GM12864 (cell line): ENCODE data around the gene COL8A2.
A peak's percentile ranks its signal among the peaks of the same experiment; 100 is the strongest.

ENCODE experiments used
- DNase-seq: peaks from one replicate; pipeline ENCODE4 v3.0.0-alpha.2; 2011; ENCODE audit warnings: low read depth
- H3K4me3 ChIP-seq: 2 replicates; pipeline ENCODE4 v1.5.1; 2011; ENCODE audit warnings: mild to moderate bottlenecking, low read depth, low read length, control low read depth
- TF ChIP-seq, protein P1 (sequence below): IDR thresholded peaks from 2 replicates; pipeline ENCODE4 v1.5.1; 2011; ENCODE audit warnings: low read depth, mild to moderate bottlenecking, moderate library complexity, low read length, control low read depth, inconsistent platforms; ENCODE audit errors: missing control alignments

The COL8A2 gene

DNA sequence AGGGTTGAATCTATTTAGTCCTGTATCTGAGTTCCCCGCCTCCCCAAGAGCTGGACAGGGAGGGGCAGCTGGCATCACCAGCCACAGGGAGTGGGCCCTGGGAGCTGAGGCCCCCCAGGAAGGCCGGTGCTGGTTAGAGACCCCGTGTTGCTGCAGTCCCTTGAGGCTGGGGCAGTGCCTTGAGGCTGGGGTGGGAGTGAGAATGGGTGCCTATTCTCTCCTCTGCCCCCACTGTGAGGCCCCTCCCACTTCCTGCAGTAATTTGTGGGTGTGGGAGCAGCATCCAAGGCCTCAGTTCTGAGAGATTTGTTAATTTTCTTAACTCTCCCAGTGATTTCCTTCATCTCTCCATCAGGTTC, 26.8 kb upstream of the COL8A2 start:
- no peak overlapping the region for H3K4me3 ChIP-seq
- DNase-seq = no peak

DNA sequence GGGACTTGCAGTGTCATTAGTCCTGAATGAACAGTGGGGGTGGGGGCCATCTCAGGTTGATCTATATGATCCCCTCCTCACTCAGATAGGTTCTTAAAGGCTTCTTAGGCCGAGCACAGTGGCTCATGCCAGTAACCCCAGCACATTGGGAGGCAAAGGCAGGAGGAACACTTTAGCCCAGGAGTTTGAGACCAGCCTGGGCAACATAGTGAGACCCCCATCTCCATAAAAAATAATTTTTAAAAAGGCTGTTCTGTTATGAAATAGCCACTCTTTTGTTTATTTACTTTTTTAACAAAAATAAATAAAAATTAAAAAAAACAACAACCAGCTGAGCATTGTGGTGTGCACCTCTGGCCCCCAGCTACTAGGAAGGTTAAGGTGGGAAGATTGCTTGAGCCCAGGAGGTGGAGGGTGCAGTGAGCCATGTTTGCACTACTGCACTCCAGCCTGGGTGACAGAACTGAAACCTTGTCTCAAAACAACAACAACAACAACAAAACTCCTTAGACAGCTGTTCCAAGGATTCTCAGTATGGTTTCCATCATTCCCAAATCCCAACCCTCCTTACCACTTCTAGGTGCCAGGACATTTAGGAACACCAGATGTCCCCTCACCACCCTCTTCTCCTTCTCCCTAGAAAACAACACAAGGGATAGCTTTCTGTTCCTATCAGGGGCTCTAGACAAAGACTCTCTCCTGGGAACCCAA, 26.3 kb upstream of the COL8A2 start:
- TF ChIP-seq, protein P1, sequence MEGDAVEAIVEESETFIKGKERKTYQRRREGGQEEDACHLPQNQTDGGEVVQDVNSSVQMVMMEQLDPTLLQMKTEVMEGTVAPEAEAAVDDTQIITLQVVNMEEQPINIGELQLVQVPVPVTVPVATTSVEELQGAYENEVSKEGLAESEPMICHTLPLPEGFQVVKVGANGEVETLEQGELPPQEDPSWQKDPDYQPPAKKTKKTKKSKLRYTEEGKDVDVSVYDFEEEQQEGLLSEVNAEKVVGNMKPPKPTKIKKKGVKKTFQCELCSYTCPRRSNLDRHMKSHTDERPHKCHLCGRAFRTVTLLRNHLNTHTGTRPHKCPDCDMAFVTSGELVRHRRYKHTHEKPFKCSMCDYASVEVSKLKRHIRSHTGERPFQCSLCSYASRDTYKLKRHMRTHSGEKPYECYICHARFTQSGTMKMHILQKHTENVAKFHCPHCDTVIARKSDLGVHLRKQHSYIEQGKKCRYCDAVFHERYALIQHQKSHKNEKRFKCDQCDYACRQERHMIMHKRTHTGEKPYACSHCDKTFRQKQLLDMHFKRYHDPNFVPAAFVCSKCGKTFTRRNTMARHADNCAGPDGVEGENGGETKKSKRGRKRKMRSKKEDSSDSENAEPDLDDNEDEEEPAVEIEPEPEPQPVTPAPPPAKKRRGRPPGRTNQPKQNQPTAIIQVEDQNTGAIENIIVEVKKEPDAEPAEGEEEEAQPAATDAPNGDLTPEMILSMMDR = no peak
- peak overlapping the region; percentile 35 for H3K4me3 ChIP-seq
- no peak for DNase-seq

More for the DNA sequence above, 26.8 kb upstream of the COL8A2 start:
- TF ChIP-seq, protein P1 = no peak

DNA sequence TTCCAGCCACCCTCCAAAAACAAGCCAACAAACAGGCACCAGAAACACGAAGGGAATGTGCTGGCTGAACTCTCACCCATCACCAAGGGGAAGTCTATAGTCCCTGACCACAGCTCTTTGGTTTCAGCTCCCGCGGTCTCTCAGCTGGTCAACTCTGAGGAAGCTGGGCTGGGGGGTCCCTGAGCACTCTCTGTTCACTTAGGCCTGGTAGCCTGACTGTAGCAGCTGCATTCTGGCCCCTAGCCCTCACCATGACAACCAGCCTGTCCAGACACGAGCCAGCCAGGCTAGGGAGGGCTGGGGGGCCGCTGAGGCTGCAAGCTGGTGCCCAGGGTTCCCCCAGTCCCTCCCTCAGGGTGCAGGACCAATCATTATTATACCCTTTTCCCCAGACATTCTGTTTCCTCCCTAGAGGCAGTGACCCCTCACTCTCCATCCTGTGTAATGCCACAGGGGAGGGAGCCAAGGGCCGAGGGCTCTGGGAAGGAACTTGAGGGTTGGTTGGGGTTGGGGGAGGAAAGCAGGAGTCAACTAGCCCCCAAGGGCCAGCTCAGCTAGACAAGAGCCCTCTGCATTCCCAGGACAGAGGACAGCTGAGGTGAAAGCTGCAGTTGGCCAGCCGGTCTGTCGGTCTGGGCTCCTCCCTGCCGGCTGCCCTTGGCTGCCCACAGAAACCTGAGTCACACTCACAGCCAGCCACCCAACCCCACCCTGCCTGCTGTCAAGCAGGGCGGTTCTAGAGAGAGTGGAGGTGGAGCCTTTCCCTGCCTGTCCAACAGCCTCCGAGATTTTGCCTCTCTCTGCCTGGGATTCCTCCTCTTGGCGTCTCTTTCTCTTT, 25.5 kb upstream of the COL8A2 start:
- TF ChIP-seq, protein P1 = no peak
- H3K4me3 ChIP-seq = peak overlapping the region; percentile 35
- DNase-seq = no peak

DNA sequence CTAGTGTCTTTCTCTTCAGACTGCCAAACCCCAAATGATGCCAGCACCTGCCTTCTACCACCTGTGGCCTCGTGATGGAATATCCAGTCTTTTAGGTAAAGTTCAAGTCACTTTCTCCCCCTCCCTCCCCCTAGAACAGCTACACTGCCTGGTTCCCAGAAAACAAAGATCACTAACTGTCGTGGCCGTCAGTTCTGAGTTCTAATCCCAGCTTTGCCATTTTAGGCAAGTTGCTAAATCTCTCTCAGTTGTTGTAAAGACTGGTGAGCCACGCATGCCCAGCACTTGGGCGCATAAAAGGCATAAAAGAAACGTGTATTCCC, 24.9 kb upstream of the COL8A2 start:
- peak overlapping the region; percentile 29 for H3K4me3 ChIP-seq
- TF ChIP-seq, protein P1 = no peak
- no peak for DNase-seq

DNA sequence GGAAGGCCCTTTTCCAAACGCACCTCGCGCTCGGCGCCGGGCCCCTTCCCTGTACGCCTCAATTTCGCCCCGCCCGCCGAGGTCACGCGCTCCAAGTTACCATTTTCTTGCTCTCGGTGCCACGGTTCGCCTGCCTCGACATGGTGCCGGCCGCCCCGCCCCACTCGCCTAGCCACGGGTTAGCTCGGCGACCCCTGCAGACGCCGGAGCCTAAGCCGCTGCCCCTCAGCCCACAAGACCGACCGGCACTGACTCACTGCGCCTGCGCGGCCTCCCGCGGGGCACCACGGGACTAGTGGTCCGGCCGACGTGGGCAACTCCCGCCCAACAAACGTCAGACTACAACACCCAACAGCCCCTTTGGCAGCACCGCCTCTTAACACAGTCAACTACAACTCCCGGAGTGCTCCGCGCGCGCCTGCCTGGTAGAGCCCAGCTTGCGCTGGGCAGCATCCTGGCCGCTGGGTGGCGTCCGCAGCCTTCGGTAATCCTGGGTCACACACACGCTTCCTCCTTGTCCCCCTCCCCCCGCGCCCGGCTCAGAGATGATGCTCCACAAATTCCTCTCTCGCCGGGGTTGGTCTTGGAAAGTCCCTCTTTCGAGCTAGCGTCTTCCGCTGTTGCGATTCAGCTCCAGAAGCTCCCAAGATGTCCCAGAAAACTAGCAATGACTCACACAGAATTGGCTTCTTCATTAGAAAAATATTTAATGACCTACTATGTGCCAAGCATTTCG, 24.4 kb upstream of the COL8A2 start, which contains the start of gene TRAPPC3:
Gene TRAPPC3, minus strand, starts transcription at position 250 of the 736 bp plus-strand sequence. Its CDS starts 108 bp downstream, at position 142.
- TF ChIP-seq, protein P1 = peak; percentile 96

DNA sequence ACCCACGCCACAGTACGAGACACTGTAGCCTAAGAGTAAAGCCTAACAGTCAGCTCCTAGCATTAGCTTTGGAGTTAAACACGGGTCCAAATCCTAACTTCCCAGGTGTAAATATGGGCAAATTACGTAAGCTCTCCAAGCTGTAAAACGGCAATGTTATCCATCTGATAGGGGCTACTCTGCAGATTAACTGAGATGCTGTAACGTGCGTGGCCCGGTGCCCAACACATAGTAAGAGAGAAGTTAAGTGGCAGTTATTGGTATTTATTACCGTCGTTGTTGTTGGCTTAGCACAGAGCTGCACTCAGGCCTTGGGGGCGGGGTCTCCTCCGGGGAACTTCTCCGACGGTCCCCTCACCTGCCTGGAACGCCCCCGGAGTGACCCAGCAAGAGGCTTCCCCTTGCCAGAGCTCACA, 23.8 kb upstream of the COL8A2 start:
- H3K4me3 ChIP-seq = peak overlapping the region; percentile 85
- no peak for DNase-seq
- TF ChIP-seq, protein P1 = no peak

More for the DNA sequence above, 24.4 kb upstream of the COL8A2 start, which contains the start of gene TRAPPC3:
- DNase-seq = peak; percentile 99
- H3K4me3 ChIP-seq = peak within 1 kb of the TSS; percentile 85
